HL-60 (cell line): Measurements from ENCODE around the gene TCEAL4.

Experiments used
- CTCF ChIP-seq: IDR thresholded peaks from one replicate; pipeline ENCODE4 v1.5.1; 2011; ENCODE audit warnings: low read length, control low read depth, inconsistent platforms; ENCODE audit not compliant: insufficient read depth
- GABPA ChIP-seq: IDR thresholded peaks from 2 replicates; pipeline ENCODE4 v1.6.1; 2012; ENCODE audit warnings: low read depth
- POLR2AphosphoS5 ChIP-seq: IDR thresholded peaks from 2 replicates; pipeline ENCODE4 v1.6.1; 2012; ENCODE audit warnings: low read depth
- SPI1 ChIP-seq: IDR thresholded peaks from 2 replicates; pipeline ENCODE4 v1.6.1; 2012; ENCODE audit warnings: low read depth, mild to moderate bottlenecking, borderline replicate concordance
- TF ChIP-seq, protein P1 (sequence below): IDR thresholded peaks from 2 replicates; pipeline ENCODE4 v1.6.1; 2012; ENCODE audit warnings: low read depth; ENCODE audit not compliant: insufficient replicate concordance

GRCh38 chrX:103615781-103616371, 30.6 kb downstream of the TCEAL4 start:
- TF ChIP-seq CTCF (no peak), POLR2AphosphoS5 (no peak), SPI1 (no peak), GABPA (no peak)
- TF ChIP-seq, protein P1, sequence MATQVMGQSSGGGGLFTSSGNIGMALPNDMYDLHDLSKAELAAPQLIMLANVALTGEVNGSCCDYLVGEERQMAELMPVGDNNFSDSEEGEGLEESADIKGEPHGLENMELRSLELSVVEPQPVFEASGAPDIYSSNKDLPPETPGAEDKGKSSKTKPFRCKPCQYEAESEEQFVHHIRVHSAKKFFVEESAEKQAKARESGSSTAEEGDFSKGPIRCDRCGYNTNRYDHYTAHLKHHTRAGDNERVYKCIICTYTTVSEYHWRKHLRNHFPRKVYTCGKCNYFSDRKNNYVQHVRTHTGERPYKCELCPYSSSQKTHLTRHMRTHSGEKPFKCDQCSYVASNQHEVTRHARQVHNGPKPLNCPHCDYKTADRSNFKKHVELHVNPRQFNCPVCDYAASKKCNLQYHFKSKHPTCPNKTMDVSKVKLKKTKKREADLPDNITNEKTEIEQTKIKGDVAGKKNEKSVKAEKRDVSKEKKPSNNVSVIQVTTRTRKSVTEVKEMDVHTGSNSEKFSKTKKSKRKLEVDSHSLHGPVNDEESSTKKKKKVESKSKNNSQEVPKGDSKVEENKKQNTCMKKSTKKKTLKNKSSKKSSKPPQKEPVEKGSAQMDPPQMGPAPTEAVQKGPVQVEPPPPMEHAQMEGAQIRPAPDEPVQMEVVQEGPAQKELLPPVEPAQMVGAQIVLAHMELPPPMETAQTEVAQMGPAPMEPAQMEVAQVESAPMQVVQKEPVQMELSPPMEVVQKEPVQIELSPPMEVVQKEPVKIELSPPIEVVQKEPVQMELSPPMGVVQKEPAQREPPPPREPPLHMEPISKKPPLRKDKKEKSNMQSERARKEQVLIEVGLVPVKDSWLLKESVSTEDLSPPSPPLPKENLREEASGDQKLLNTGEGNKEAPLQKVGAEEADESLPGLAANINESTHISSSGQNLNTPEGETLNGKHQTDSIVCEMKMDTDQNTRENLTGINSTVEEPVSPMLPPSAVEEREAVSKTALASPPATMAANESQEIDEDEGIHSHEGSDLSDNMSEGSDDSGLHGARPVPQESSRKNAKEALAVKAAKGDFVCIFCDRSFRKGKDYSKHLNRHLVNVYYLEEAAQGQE = no peak
